Activated naive CD4-positive, alpha-beta T cell treated with anti-CD3 and anti-CD28 coated beads, Interleukin-2, amount 50 U/mL, for 72 hours (primary cell): ENCODE data around the gene C2orf78. TPM values are rescaled to one million over a fixed set of nuclear protein-coding genes. Genes with fewer than 3 reads are reported as not detected.

Source experiments
- ATAC-seq, 2 donors: fragments of 150-1000 bp; cut with Tn5 transposase; 2 replicates each; pipeline ENCODE4 v1.10.0; 2021; ENCODE audit warnings: mild to moderate bottlenecking in 2 of 2, moderate library complexity in 2 of 2
- DNase-seq, 2 donors: peaks; one replicate each; pipeline ENCODE4 v3.0.0; 2021 to 2022; ENCODE audit warnings: low spot score in 2 of 2
- H3K27ac Mint-ChIP-seq, 2 donors: one replicate each; pipeline ENCODE4 v1.8.0; 2022; ENCODE audit warnings: mild to moderate bottlenecking in 2 of 2, mixed read lengths in 2 of 2
- H3K36me3 Mint-ChIP-seq, 2 donors: one replicate each; pipeline ENCODE4 v1.8.0; 2022; ENCODE audit warnings: mixed read lengths in 2 of 2
- H3K9me3 Mint-ChIP-seq, 2 donors: one replicate each; pipeline ENCODE4 v1.8.0; 2022; ENCODE audit warnings: mixed read lengths in 2 of 2
- total RNA-seq, 2 donors: library from RNA; stranded (reverse); gene quantifications; one replicate each; pipeline ENCODE4 v1.2.3, GENCODE V29; 2022

The C2orf78 gene
- total RNA-seq, 2 donors from 2014 or later: not detected

DNA sequence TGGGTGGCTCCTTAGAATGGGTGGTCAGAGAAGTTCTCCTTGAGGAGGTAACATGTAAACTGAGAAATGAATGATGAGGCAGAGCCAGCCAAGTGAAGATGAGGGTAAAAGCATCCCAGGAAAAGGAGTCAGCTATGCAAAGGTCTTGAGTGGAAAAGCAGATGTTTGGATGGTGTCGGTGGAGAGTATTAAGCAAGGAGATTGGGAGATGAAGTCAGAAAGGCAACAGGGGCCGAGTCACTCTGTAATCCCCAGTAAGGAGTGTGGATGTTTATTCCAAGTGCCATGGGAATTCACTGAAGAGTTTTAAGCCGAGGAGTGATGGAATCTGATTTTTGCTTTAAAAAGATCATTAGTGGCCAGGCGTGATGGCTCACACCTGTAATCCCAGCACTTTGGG is 41.4 kb downstream of the C2orf78 start:
- H3K36me3 Mint-ChIP-seq: peaks cover 17 to 18% of the 10 kb centered on the region in 2 donors
- H3K9me3 Mint-ChIP-seq: no peaks in the 10 kb centered on the region
- ATAC-seq (no peak), DNase-seq (no peak)
- no peak overlapping the region for H3K27ac Mint-ChIP-seq

DNA sequence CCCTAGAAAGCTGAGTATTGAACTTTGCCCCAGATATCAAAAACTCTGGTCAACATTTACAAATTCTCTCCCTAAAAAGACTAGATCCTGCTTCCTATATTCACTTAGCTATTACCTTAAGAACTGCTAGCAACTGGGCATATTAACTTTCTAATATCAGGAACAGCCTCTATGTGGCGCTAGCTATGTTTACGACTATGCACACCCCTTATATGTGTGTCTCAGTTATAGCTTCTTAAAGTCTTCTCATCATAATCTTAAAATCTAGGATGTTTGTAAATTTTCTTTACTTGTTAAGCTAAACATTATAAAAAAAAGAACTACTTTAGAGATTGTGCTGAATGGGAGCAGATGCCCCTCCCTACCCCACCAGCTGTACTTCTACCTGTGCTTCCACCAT is 43.0 kb downstream of the C2orf78 start:
- Mint-ChIP-seq H3K36me3 (peaks cover 18 to 23% of the 10 kb centered on the region in 2 donors), H3K9me3 (no peaks in the 10 kb centered on the region), H3K27ac (peak overlapping the region in 1 of 2 donors; percentile 97)
- no peak for DNase-seq
- ATAC-seq: no peak

- Mint-ChIP-seq H3K27ac (peak overlapping the region in 1 of 2 donors; percentile 97), H3K9me3 (peaks cover 4 to 5% of the 10 kb centered on the region in 2 donors)
- ATAC-seq: no peak
Observed at GRCh38 chr2:73827660-73828388, 43.8 kb downstream of the C2orf78 start.

DNA sequence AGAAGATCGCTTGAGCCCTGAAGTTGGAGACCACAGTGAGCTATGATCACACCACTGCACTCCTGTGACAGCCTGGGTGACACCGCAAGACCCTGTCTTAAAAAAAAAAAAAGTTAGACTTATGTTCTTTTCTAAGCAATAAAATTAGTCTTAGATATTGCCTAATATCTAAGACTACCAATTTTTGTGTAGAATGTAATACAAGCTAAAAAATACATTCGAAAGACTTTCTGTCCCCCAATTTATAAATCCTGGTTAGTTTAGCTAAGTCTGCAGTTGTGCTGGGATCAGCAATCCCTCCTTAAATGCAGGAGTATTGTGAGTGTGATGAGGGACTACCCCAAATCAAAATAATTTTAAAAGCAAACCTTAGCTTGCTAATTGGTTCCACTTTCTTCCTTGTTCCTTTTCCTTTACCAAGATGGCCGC is 44.4 kb downstream of the C2orf78 start:
- peaks cover 26 to 34% of the 10 kb centered on the region in 2 donors for H3K36me3 Mint-ChIP-seq
- ATAC-seq: no peak
- peaks cover 4 to 5% of the 10 kb centered on the region in 2 donors for H3K9me3 Mint-ChIP-seq
- no peak for DNase-seq
- H3K27ac Mint-ChIP-seq: peak overlapping the region; percentile 97 to 99

More at GRCh38 chr2:73827660-73828388, 43.8 kb downstream of the C2orf78 start:
- H3K36me3 Mint-ChIP-seq: peaks cover 25 to 31% of the 10 kb centered on the region in 2 donors
- DNase-seq: no peak

DNA sequence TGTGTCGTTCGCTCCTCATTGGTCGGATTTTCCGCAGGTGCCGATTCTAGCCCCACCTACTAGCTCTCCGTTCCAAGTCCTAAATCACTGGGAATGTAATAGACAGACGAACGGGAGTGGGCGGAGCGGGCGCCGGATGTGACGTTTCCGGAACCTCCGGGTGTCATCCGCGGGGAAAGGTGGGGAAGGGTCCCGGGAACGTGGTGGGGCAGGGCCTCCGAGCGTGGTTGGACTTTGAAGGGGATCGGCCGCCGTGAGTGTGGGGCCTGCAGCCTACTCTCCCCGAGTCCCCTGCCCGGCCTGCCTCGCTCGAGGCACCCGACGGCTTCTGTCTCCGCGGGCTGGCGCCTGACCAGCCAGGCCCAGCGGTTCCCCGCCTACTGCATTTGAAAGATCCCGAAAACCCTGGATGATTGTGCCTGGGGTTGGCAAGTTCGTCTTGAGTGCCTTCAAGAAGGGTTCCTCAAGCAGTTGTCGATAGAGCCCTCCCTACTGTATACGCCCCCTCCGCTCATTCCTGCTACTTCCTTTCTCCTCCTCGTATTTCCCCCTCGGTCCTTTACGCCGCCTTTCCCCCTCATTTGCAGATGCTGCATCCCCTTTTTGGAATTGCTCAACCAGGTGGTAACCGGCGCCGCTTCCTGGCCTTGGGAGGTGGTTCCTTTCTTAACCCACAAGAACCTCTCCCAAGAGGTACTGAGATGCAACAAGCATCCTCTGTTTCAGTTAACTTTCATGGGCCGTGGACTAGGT is 45.0 kb downstream of the C2orf78 start, which contains the start of gene STAMBP:
TSS of gene STAMBP (plus strand) at position 144 of the 753 bp plus-strand sequence. CDS start 1,896 bp downstream, outside the sequence.
- H3K9me3 Mint-ChIP-seq: peaks cover 4 to 5% of the 10 kb centered on the region in 2 donors
- DNase-seq (peak; percentile 84 to 91), ATAC-seq (peak; percentile 76 to 81)
- peaks cover 26 to 34% of the 10 kb centered on the region in 2 donors for H3K36me3 Mint-ChIP-seq
- H3K27ac Mint-ChIP-seq: peak within 1 kb of the TSS; percentile 97 to 99

DNA sequence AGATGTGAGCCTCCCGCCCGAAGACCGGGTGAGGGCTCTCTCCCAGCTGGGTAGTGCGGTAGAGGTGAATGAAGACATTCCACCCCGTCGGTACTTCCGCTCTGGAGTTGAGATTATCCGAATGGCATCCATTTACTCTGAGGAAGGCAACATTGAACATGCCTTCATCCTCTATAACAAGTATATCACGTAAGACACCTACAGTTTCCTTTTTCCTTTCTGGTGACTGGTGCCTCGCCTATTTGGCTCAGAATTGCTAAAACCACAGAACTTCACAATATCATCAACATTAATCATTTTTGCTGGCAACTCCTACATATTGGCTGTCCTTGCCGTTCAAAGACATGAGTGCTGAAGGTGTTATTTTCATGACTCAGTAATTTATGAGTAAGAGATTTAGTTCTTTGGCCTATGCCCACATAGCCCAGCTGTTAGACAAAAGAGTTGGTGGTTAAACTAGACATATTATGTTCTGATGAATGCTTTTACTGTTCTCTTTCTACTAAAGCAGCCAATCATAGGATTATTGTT is 47.0 kb downstream of the C2orf78 start:
- peaks cover 36 to 48% of the 10 kb centered on the region in 2 donors for H3K36me3 Mint-ChIP-seq
- H3K9me3 Mint-ChIP-seq: peaks cover 4 to 5% of the 10 kb centered on the region in 2 donors
- peak overlapping the region; percentile 97 to 99 for H3K27ac Mint-ChIP-seq
- ATAC-seq (peak; percentile 75 to 85), DNase-seq (peak in 1 of 2 donors; percentile 22)

DNA sequence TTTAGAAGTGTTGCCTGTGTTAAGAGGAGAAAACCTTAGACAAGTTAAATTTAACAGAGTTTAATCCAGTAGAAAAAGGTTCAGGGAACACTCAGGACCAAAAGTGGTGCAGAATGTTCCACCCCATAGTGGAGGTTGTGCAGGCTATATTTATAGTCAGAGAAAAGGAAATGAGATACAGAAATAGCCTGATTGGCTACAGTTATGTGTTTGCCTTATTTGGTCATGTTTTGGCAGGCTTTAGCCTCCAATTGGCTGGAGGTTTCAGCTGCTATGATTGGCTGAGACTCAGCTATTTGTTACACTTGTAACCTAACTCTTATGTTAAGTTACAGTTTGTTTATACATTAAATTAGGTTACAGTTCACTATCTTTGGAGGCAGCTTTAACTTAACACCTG is 48.9 kb downstream of the C2orf78 start:
- Mint-ChIP-seq H3K27ac (peak overlapping the region; percentile 43 to 61), H3K36me3 (peaks cover 36 to 48% of the 10 kb centered on the region in 2 donors), H3K9me3 (peaks cover 4 to 5% of the 10 kb centered on the region in 2 donors)
- DNase-seq: no peak
- no peak for ATAC-seq

GRCh38 chr2:73836141-73836943 is 52.4 kb downstream of the C2orf78 start:
- ATAC-seq (no peak), DNase-seq (no peak)
- Mint-ChIP-seq H3K27ac (no peak overlapping the region), H3K36me3 (peaks cover 18 to 37% of the 10 kb centered on the region in 2 donors), H3K9me3 (peaks cover 4 to 5% of the 10 kb centered on the region in 2 donors)

GRCh38 chr2:73837847-73838585 is 54.0 kb downstream of the C2orf78 start:
- DNase-seq (no peak), ATAC-seq (no peak)
- H3K27ac Mint-ChIP-seq: peak overlapping the region in 1 of 2 donors; percentile 1
- no peaks in the 10 kb centered on the region for H3K9me3 Mint-ChIP-seq
- H3K36me3 Mint-ChIP-seq: peaks cover 10 to 25% of the 10 kb centered on the region in 2 donors

DNA sequence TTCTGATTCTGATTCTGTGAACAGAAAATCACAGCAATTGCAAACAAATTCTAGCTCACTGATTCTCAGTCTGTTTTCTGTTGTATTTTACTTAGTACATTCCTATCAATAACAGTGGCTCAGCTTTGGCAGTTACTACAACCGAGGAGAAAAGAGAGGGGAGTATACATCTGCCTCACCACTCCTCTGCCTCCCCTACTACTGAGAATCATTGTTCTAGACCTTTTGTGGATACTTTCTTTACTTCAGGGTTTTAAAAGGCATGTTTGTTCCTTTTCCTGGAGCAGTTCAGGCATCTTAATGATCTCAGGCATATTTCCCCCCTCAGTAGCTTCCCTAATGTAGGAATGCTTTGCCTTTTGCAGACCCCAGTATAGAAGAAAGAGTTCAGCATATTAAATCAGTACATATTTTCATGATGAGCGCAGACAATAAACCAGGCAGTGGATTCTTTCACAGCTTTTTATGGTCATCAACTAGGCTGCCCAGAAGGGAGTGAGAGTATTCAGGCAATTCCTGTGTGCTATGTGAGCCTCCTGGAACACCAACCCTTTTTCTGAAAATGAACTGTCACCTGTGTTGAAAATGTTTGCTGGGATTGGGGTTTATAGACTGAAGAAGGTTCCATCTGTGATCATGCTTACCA is 55.0 kb downstream of the C2orf78 start:
- Mint-ChIP-seq H3K9me3 (no peaks in the 10 kb centered on the region), H3K36me3 (peaks cover 10 to 28% of the 10 kb centered on the region in 2 donors), H3K27ac (no peak overlapping the region)
- no peak for ATAC-seq
- no peak for DNase-seq

GRCh38 chr2:73839653-73840411 is 55.8 kb downstream of the C2orf78 start:
- H3K36me3 Mint-ChIP-seq: peaks cover 9 to 30% of the 10 kb centered on the region in 2 donors
- no peak for DNase-seq
- peak overlapping the region in 1 of 2 donors; percentile 24 for H3K27ac Mint-ChIP-seq
- H3K9me3 Mint-ChIP-seq: no peaks in the 10 kb centered on the region
- ATAC-seq: no peak

- no peak for ATAC-seq
Observed at GRCh38 chr2:73841912-73842738, 58.1 kb downstream of the C2orf78 start.

GRCh38 chr2:73842739-73843019 is 58.7 kb downstream of the C2orf78 start:
- no peaks in the 10 kb centered on the region for H3K9me3 Mint-ChIP-seq
- no peak for ATAC-seq
- H3K27ac Mint-ChIP-seq: no peak overlapping the region
- peaks cover 13 to 39% of the 10 kb centered on the region in 2 donors for H3K36me3 Mint-ChIP-seq
- no peak for DNase-seq

More at GRCh38 chr2:73841912-73842738, 58.1 kb downstream of the C2orf78 start:
- H3K36me3 Mint-ChIP-seq: peaks cover 12 to 39% of the 10 kb centered on the region in 2 donors
- DNase-seq: no peak
- no peak overlapping the region for H3K27ac Mint-ChIP-seq
- no peaks in the 10 kb centered on the region for H3K9me3 Mint-ChIP-seq

- DNase-seq (no peak), ATAC-seq (no peak)
- no peaks in the 10 kb centered on the region for H3K9me3 Mint-ChIP-seq
- peaks cover 13 to 39% of the 10 kb centered on the region in 2 donors for H3K36me3 Mint-ChIP-seq
- peak overlapping the region in 1 of 2 donors; percentile 10 for H3K27ac Mint-ChIP-seq
Observed at GRCh38 chr2:73844087-73844486, 60.1 kb downstream of the C2orf78 start.
